ENCODE data around the gene SYNE2.
"Not testable (repeated sequence)": the region's sequence is repeated elsewhere in the genome, so short reads cannot be mapped to it uniquely, and the experiment has no call there.

The SYNE2 gene

DNA sequence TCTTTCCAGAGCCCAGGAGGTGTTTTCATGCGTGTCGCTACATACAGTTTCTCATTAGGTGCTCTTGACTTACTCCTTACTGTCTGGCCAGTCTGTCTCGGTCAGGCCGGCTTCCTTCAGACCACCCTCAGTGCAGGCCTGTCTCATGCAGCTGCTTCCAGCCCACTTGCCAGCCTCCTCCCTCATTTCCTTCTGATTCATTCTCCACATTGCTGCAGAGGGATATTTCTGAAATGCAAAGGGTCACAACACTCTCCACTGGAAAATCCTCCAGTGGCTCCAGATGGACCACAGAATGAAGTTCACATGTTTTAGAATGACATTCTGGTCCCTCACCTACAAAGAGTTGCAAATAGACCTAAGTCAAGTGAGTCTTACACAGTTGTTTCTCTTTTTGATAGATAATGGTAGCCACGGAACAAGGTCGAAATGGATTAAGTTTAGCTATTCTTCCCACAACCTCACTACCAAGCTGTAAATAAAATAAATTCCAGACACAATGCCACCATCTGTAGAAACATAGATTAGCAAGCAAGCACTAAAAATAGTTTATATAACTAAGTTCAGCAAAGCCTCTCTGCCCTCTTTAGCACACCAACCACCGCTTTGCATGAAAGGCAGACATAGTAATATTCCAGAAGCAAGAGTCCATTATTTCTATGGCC lies 294.5 kb downstream of the SYNE2 start:
- no peak for DNase-seq

DNA sequence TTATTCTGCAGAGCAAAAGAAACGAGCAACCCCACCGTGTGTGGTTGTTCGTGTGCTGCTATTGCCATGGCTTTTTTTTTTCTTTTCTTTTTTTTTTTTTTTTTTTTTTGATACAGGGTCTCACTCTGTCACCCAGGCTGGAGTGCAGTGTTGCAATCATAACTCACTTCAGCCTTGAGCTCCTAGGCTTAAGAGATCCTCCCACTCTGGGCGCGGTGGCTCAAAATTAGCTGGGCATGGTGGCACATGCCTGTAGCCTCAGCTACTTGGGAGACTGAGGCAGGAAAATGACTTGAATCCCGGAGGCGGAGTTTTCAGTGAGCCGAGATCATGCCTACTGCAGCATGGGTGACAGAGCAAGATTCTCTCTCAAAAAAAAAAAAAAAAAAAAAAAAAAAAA lies 297.1 kb downstream of the SYNE2 start:
- no peak for DNase-seq

DNA sequence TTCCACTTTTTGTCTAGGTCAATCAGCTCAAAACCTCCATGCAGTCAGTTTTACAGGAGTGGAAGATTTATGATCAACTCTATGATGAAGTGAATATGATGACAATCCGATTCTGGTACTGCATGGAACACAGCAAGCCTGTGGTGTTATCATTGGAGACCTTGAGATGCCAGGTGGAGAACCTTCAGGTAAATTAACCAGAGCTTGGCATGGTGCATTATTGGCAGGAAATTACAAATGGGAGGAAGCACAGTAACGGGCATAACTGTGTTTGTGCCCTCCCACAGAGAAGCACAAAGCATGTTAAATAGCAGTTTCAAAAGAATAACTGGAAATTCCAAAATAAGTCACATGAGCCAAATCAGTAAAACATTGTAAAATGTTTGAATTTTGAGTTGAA lies 305.8 kb downstream of the SYNE2 start:
- no peak for DNase-seq

DNA sequence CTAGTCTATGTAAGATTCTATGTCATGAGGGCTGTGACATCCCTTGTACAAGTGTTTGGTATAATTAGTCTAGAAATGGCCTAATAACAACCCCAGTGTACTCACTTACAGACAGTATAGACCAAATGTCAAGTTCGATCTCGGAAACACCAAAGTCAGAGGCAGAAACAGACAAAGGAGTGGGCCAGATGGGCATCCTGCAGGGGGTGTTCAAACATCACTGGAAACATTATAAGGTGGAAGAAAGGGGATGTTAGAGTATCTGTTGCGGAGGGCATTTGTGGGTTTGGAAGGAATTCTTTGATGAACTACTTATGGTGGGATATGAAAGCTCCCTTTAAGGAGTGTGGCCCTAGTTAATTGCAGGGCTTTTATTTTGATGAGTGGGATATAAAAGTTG lies 306.8 kb downstream of the SYNE2 start:
- DNase-seq = peak; percentile 8

DNA sequence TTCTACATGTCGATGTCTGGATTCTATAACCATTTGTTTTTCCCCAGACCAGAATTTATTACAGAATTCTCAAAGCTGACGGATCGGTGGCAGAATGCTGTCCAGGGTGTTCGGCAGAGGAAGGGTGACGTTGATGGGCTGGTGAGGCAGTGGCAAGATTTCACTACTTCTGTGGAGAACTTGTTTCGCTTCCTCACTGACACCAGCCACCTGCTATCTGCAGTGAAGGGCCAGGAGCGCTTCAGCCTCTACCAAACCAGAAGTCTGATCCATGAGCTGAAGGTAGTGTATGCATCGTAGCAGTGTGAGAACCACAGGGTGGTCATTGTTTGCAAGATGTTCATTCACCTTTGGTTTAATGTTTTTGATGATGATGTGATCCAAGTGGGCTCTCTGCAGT lies 317.4 kb downstream of the SYNE2 start:
- DNase-seq = no peak

DNA sequence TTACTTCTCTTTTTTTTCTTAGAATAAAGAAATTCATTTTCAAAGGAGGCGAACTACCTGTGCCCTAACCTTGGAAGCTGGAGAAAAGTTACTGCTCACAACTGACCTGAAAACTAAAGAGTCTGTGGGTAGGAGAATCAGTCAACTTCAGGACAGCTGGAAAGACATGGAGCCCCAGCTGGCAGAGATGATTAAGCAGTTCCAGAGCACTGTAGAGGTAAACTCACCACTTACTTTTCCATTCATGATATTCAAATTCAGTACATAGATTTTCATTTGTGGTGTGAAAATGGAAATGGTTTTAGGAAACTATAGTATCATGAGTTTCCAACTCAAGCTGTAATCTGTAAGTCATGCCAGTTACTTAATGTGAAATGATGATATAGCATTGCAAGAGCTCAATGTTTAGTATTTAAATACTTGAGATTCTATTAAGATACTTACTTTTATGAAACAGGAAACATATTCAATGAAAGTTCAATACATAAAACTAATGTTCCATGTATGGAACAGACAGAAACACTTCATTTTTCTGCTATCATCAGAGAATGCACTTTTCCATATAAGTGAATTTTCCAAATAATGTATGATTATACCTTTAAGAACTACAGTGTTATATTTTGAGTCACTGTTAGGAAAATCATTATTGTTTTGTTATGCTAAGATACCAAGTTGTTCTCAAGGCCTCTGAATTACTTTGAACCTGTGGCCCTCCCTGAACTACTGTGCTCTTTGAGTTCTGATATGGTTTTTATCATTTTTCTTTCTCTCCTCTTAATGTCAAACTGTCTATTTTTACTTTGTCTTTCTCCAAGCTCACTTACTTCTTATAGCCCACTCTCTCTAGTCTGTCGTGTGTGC lies 322.3 kb downstream of the SYNE2 start:
- no peak for DNase-seq

DNA sequence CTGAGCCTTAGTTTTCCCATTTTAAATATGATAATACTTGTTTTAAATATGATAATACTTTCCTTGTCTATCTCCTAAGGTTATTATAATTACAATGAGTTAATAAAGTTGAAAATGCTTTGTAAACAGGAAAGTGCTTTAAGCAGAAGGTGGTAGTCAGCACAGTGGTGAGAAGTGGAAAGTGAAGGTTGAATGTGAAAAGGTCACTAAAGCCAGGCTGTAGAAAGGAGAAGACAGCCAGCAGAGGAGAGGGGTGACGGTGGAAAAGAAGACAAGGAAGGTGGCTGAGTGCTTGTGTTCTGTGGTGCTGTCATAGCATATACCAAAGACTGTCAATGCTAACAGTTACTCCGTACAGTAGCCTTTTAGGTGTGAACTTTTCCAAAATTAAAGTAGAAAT lies 323.5 kb downstream of the SYNE2 start:
- DNase-seq = no peak

DNA sequence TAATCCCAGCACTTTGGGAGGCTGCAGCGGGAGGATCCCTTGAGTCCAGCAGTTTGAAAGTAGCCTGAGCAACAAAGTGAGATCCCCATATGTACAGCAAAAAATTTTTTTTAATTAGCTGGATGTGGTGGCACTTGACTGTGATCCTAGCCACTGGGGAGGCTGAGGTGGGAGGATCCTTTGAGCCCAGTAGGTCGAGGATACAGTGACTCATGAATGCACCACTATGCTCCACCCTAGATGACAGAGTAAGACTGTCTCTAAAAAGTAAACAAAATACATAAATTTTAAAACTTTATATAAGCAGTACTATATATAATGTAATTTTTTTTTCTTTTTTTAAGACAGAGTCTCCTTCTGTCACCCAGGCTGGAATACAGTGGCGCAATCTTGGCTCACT lies 326.0 kb downstream of the SYNE2 start:
- DNase-seq = no peak

DNA sequence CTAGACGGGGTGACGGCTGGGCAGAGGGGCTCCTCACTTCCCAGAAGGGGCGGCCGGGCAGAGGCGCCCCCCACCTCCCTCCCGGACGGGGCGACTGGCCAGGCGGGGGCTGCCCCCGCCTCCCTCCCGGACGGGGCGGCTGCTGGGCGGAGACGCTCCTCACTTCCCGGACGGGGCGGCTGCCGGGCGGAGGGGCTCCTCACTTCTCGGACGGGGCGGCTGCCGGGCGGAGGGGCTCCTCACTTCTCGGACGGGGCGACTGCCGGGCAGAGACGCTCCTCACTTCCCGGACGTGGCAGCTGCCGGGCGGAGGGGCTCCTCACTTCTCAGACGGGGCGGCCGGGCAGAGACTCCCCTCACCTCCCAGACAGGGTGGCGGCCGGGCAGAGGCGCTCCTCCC lies 330.1 kb downstream of the SYNE2 start:
- DNase-seq = not testable (repeated sequence)

DNA sequence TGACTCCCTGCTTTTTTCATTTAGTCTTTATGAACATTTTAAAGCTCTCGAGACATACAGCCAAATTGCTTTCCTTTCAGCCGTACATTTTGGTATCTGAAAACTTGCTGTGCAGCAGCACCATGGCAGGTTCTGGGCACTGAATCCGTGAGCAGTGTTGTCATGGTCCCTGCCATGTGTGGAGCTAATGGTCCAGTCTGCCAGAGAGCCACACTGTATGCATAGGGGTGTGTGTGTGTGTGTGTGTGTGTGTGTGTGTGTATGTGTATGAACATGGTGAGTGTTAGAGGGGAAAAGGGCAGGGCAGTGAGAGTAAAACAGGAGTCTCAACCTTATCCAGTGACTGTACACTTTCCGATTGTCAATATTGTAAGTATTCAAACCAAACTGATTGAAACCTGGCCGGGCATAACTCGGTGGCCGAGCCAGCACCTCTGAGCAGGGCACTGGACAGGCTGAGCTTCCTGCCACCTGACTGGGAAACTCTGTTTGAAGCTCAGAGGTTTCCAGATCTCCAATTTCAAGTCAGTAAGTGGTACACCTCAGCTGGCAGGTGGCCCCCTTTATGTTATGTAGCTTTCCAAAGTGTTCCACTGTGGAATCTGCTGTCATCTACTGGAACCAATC lies 331.4 kb downstream of the SYNE2 start:
- DNase-seq = no peak

DNA sequence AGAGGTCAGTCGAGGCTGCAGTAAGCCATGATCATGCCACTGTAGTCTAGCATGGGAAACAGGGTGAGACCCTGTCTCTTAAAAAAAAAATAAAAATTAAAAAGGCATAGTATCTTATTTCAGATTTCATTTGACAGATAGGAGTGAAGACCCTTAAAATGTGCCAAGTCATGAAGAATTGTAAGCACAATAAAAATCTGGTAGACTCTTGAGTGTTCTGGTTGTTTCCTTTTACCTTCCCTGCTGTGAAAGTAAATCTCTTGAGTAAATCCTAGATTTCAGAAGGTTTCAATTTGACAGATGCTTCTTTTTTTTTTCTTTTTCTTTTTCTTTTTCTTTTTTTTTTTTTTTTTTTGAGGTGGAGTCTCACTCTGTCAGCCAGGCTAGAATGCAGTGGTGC lies 332.4 kb downstream of the SYNE2 start:
- no peak for DNase-seq

DNA sequence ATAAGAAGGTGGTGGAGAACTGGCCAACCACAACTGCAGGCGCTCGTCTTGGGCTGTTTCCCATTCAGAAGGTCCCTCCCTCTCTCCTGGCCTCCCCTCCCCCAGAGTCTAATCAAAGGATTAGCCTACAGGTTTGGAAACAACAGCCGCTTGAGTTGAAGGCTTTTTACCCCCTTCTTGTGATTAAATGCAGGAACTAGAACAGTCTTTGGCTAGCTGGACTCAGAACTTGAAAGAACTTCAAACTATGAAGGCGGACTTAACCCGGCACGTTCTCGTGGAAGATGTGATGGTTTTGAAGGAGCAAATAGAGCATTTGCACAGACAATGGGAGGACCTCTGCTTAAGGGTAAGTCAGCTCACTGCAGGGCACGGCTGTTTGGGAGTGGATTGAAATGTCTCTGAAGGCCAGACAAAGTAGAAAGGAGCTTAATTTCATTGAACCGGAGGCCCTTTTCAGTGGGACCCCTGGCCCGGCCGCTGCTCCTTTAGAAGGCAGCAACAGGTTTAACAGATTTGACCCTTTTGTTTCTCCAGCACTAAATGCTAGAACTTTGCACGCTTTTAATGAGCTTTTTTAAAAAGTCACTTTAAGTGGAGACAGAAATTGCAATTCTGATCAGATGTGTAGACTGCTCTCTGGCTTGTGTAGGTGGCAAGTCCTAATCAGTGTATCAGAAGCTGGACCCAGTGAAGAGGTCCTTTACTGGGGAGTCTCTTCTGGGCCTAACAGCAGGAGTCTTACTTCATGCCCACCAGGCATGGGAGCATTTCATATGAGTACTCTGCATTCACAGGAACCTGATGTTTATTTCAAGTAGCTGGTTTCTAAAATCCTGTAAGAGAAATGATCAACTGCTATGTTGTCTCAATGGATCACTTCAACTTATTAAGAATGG lies 333.7 kb downstream of the SYNE2 start:
- DNase-seq = peak; percentile 92

DNA sequence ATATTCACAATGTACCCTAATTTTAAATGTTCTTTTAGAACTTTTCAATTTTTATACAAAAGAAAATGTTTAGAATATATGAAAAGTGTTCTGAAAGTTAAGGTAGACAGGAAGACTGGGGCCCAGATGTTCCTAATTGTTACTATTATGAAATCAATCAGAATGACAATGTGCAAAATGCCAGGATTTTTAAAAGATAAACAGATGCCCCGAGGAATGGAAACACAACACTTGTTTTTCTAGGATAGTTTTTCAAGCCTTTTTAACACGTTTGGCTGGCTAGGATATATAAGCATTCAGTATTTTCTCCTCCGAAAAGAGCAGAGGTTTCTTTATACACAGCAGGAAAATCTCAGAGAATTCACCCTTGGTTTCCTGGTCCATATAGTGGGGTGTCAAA lies 334.5 kb downstream of the SYNE2 start:
- no peak for DNase-seq

DNA sequence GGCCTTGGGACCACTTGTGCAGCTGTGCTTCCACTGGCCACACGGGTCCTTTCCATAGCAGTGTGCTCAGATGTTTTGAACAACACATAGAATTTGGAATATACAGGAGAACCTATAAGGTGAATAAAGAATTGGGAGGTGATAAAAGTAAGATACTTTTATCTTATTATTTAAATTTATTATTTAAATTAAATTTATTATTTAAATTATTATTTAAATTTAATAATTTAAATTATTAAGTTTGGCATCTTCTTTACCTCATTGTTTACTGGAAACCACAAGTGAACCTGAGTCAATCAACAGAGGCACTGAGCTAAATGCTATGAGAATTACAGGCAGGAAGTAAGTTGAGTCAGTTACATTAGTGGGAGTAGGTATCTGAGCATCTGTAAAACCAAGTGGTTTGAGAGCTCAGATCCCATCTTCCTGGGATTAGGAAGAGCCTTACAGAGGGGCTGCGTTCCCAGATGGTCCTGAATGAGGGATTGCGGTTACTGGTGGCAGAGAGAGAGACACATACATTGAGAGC lies 338.2 kb downstream of the SYNE2 start:
- DNase-seq = peak; percentile 57

DNA sequence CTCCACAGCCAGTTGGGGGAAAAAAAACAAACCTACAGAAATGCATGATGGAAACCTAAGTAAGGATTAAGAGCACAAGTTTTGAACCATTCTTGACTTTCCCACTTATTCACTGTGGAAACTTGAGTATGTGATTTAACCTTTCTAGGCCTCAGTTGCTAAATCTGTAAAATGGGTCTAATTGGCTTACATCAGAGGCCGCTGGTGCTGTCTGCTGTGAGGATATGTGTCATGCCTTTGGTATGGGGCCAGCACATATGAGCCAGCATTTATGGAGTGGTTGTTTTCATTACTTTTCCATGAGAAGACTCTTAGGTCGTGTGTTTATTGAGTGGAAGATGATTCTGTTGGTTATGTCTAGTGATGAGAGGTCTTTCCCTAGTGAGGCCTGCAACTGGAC lies 339.0 kb downstream of the SYNE2 start:
- DNase-seq = no peak

DNA sequence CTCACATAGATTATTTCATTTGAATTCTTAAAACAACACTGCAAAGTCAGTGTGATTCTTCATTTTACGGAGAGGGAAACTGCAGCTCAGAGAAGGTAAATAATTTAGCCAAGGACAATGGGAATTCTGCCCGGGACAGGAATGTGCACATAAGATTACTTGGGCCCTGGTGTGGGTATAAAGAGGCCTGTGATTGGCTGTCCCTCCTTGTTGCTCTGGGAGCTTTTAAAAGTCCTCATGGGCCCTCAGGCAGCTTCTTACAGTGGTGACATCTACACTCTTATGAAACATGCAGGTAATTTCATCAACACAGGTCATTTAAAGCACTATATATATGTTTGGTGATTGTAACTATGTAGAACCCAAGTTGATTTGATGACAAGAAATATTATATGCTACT lies 341.0 kb downstream of the SYNE2 start:
- no peak for DNase-seq

DNA sequence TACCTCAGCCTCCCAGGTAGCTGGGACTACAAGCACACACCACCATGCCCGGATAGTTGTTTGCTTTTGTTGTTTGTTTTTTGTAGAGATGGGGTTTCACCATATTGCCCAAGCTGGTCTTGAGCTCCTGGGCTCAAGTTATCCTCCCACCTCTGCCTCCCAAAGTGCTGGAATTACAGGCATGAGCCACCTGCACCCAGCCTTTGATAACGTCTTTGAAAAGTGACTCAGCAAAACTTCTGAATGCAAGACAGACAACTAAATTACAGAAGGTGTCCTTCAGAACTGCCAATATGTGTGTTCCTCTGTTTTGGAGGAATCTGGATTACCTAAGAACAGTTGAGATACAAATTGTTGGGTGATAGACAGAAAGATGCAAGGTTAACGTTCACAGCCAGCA lies 341.6 kb downstream of the SYNE2 start:
- no peak for DNase-seq

DNA sequence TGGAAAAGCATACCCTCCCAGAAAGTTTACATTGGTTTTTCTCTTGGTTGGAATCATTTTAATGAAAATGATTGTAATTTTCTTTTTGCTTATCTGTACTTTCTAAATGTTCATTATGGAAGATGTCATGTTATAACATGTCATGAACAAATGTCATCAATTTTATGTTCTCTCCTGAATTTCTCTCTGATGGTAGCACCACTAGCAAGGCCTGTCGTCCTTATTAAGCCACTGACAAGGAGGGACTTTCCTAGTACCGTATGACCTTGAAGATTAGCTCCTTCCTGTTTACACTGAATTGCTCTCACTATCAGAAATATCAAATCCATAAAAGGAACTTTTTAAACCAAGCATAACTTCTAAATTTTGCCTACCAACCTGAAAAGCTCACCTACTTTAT lies 342.4 kb downstream of the SYNE2 start:
- DNase-seq = no peak

DNA sequence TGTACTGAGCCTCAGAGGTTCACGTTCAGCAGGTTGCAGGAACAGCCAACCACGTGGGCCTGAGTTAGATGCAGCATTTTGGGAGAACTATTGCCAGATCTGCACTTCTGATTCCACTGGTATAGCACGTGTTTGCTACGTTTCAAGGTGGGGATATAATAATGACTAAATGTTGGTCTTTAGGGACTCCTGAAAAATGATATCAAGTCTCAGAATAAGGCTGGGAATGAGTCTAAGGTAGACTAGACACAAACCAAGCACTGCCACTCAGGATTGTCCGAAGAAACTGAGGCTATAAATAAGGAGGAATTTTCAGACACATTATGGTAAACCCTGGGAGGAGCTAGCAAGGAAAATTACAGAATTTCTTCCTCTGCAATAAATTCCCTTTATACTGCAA lies 343.3 kb downstream of the SYNE2 start:
- no peak for DNase-seq

DNA sequence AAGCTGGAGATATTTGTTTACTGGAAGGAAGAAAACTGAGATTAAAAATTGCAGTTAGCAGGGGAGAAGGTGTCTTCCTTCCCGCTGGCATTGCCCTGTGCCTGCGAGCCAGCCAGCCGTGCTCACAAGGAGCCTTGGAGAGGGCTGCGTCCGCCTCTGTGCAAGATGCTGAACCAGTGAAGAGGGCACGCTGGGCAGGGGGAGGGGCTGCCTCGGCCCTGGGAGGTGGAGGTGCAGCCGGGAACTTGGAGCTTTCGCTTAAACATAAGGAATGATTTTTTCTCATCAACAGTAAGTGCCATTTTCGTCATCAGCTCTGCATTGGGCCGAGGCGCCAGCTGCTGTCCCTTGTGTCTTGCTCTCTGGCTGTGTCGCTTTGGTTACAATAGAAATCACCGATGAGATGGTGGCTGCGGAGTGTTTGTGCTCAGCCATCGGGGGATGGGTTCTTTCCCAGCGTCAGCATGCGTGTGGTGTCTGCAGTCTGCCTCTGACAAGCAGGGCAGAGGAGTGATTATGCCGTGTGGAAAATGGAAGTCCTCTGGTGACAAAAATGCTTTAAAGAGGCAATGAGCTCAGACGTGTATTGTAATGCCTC lies 344.1 kb downstream of the SYNE2 start:
- peak; percentile 75 for DNase-seq

DNA sequence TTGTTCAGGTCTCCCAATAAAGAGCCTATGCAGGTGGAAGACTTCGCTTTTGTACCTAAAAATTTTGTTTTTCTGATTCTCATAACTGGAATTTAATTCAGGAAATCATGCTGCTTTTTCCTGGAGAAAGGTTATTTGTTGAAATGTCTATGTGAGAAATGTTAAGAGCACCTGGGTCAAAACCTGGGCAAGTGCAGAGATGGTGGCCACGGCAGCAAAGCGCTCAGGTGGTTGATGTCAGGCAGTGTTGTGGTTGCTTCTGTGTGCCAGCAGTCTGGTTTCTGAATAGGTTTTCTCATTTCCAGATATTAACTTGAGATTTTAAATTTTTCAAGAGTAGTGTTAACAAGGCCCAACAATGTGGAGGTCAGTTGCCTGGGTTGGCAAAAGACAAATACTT lies 345.2 kb downstream of the SYNE2 start:
- DNase-seq = no peak

DNA sequence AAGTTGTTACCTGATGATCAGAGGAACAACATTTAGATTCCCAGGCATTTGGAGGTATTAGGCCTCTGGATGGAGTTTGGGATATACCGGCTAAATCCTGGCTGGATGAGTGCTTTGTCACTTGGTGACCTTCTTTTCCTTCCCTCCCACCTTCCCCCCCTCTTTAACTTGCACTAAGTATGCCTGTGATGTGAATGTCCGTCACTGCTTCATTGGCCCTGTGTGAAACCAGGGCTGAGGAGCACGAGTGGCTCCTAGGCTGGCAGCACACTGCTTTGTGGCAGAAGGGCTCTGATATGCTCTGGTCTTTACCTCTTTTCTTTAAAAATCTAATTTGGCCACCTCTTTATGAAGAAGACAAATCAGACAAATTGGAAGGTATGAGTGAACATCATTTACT lies 345.7 kb downstream of the SYNE2 start:
- DNase-seq = no peak

Measured in NCI-H82 (cell line).